K562 (cell line): Measurements from ENCODE around the gene PRR14. TPM values are rescaled to one million over a fixed set of nuclear protein-coding genes. Genes with fewer than 3 reads are reported as not detected.

ENCODE experiments used
- EWSR1 ChIP-seq: fragments of 450-650 bp; IDR thresholded peaks from 2 replicates; pipeline ENCODE4 v1.6.1; 2018; ENCODE audit warnings: borderline replicate concordance, mild to moderate bottlenecking, low read depth, moderate library complexity; ENCODE audit not compliant: partially characterized antibody
- FOXP1 ChIP-seq: sonication (generic); formaldehyde crosslinking; IDR thresholded peaks from 2 replicates; pipeline ENCODE4 v1.8.0; 2022; ENCODE audit warnings: mild to moderate bottlenecking, missing genetic modification reagents
- GABPB2 ChIP-seq: fragments of 250-450 bp; sonication (Bioruptor Pico); conservative IDR thresholded peaks from 2 replicates; pipeline ENCODE4 v1.5.1; 2021; ENCODE audit warnings: mild to moderate bottlenecking
- HDAC1 ChIP-seq, 2 experiments: fragments of 450-650 bp; IDR thresholded peaks; 2 replicates each; pipeline ENCODE4 v1.6.1; 2016 to 2017; ENCODE audit warnings: inconsistent platforms in 1 of 2, mild to moderate bottlenecking in 1 of 2, moderate library complexity in 1 of 2
- KLF13 ChIP-seq: fragments of 450-650 bp; IDR thresholded peaks from 2 replicates; pipeline ENCODE4 v1.6.1; 2016; ENCODE audit warnings: missing genetic modification characterization, low read depth, mild to moderate bottlenecking, missing compliant biosample characterization, moderate library complexity, borderline replicate concordance
- MAFK ChIP-seq: IDR thresholded peaks from 2 replicates; pipeline ENCODE4 v1.6.1; 2011; ENCODE audit warnings: low read length, improper control_type of control experiment
- MAZ ChIP-seq, 2 experiments: fragments of 450-650 bp in 1 of 2; sonication (generic) in 1 of 2; formaldehyde crosslinking; IDR thresholded peaks in 1 of 2; conservative IDR thresholded peaks in 1 of 2; 2 replicates each; pipeline versions ENCODE4 v1.4.0 to v1.5.0; 2020; ENCODE audit warnings: mild to moderate bottlenecking in 1 of 2, missing genetic modification reagents in 1 of 2
- MCM3 ChIP-seq: fragments of 450-650 bp; IDR thresholded peaks from 2 replicates; pipeline ENCODE4 v1.6.1; 2016
- MCM5 ChIP-seq: fragments of 450-650 bp; IDR thresholded peaks from 2 replicates; pipeline ENCODE4 v1.6.1; 2016; ENCODE audit warnings: low read depth
- MYBL2 ChIP-seq, 2 experiments: fragments of 450-650 bp in 1 of 2; sonication (generic) in 1 of 2; formaldehyde crosslinking in 1 of 2; IDR thresholded peaks; 2 replicates each; pipeline versions ENCODE4 v1.6.1 to v1.8.1; 2017 to 2022; ENCODE audit warnings: borderline replicate concordance in 1 of 2, inconsistent platforms in 1 of 2, low read depth in 1 of 2, mild to moderate bottlenecking in 1 of 2, missing genetic modification reagents in 1 of 2, moderate library complexity in 1 of 2
- NFIC ChIP-seq: fragments of 450-650 bp; IDR thresholded peaks from 2 replicates; pipeline ENCODE4 v1.6.1; 2017; ENCODE audit warnings: mild to moderate bottlenecking, inconsistent platforms
- TAL1 ChIP-seq: fragments of 450-650 bp; IDR thresholded peaks from 2 replicates; pipeline ENCODE4 v1.6.1; 2016; ENCODE audit warnings: mild to moderate bottlenecking
- TRIM24 ChIP-seq, 2 experiments: fragments of 450-650 bp; IDR thresholded peaks; 2 replicates each; pipeline ENCODE4 v1.6.1; 2016
- ZNF121 ChIP-seq: sonication (generic); formaldehyde crosslinking; conservative IDR thresholded peaks from 2 replicates; pipeline ENCODE4 v1.8.0; 2022; ENCODE audit warnings: missing genetic modification reagents
- ZNF239 ChIP-seq: fragments of 250-450 bp; sonication (Bioruptor Pico); IDR thresholded peaks from 2 replicates; pipeline ENCODE4 v1.4.0; 2020; ENCODE audit warnings: mild to moderate bottlenecking
- polyA plus RNA-seq, 8 experiments: library from polyadenylated mRNA; depleted of rRNA in 4 of 8; stranded (reverse) in 5 of 8; unstranded in 3 of 8; fragments of >200 nt; fragmentation: Nextera tagmentation in 2 of 8; fragmentation: Illumina TruSeq in 1 of 8; extraction: Ambion mirVana in 2 of 8; extraction: Trizol in 1 of 8; gene quantifications; 2 replicates each; pipeline versions ENCODE4 v1.2.1 to v1.2.3, GENCODE V29; 2011 to 2014; ENCODE audit warnings: inconsistent platforms in 1 of 8, missing spikeins in 1 of 8
- total RNA-seq, 7 experiments: library from RNA; depleted of rRNA in 6 of 7; stranded (reverse); fragments of >200 nt in 6 of 7; fragmentation: Illumina TruSeq in 2 of 7; extraction: Trizol in 2 of 7; gene quantifications; 2 replicates each; pipeline versions ENCODE4 v1.2.1 to v1.2.3, GENCODE V29; 2011 to 2021; ENCODE audit warnings: low replicate concordance in 1 of 7
- TF ChIP-seq, protein P1 (sequence below): fragments of 450-650 bp; formaldehyde crosslinking; IDR thresholded peaks from 2 replicates; pipeline ENCODE4 v1.4.0; 2022; ENCODE audit warnings: missing genetic modification characterization
- TF ChIP-seq, protein P2 (sequence below): sonication (generic); formaldehyde crosslinking; IDR thresholded peaks from 2 replicates; pipeline ENCODE4 v1.8.1; 2023; ENCODE audit warnings: mild to moderate bottlenecking, missing genetic modification reagents
- TF ChIP-seq, protein P3 (sequence below): fragments of 450-650 bp; IDR thresholded peaks from 2 replicates; pipeline ENCODE4 v1.6.1; 2017; ENCODE audit warnings: mild to moderate bottlenecking, moderate library complexity
- TF ChIP-seq, protein P4 (sequence below): fragments of 450-650 bp; formaldehyde crosslinking; IDR thresholded peaks from 2 replicates; pipeline ENCODE4 v1.4.0; 2022; ENCODE audit warnings: mild to moderate bottlenecking, moderate library complexity
- TF ChIP-seq, protein P5 (sequence below): fragments of 450-650 bp; IDR thresholded peaks from 2 replicates; pipeline ENCODE4 v1.6.1; 2017; ENCODE audit warnings: antibody characterized with exemption

The PRR14 gene
- total and polyA plus RNA-seq, 9 of the 15 experiments (the other 6 are each of a cell fraction or from before 2014, with no cell fraction given), result 2.2 to 63.1 (median 11.5) TPM

DNA sequence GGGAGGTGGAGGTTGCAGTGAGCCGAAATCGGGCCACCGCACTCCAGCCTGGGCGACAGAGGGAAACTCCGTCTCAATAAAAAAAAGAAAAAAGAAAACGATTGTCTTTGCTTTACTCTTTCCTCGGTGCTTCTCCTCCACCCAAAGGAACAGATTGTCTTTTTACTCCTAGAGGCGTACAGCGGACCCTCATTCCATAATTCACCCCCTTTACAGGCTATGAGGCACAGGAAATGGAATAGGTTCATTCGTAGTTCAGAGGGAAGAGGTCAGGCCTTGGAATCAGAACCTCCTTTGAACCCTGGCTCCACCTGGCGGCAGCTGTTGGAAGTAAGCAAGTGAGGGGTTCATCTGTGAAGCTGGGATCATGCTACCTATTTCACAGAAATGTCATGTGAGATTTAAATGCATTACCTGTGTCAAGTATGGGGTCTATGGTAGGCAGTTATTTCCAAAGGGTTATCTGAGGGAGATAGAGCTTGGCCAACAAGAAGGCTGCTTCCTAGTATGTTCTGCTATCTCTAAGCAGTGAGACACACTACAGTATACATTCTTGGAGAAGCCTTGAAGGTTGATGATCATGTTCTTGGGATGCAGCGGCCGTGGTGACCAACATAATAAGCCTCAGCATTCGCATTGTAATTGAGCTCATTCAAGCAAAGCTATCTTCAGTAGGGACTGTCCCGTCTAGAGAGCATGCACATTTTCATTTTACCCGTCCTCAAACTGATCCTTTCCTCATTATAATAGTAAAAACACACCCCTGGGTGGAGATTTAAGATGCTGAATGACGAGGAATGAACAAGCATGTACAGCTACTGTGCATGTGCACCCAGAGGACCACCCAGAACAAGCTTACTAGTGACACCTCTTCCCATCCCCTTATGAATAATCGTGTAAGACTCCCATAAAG lies 21.9 kb upstream of the PRR14 start (continued):
- TF ChIP-seq MAZ (CRISPR knock-in tag; conservative IDR thresholded peaks at IDR 0.05 in 1 of 2, IDR thresholded peaks at IDR 0.05 in 1 of 2) (peak in 1 of 2 experiments; percentile 55; a peak in 1 of 4 replicates), MYBL2 (IDR thresholded peaks at IDR 0.05; ENCODE audit: low read depth) (no peak), MYBL2 (CRISPR knock-in tag; IDR thresholded peaks at IDR 0.05; ENCODE audit: borderline replicate concordance) (no peak), ZNF239 (CRISPR knock-in tag) (no peak), MAFK (no peak), ZNF121 (CRISPR knock-in tag) (no peak), GABPB2 (CRISPR knock-in tag) (no peak), KLF13 (tag) (no peak), TAL1 (no peak; the same call in 1 of the 2 replicates), NFIC (no peak; the same call in 1 of the 2 replicates), FOXP1 (CRISPR knock-in tag) (no peak), EWSR1 (no peak), HDAC1 (IDR thresholded peaks at IDR 0.05) (no peak), MCM3 (no peak), TRIM24 (IDR thresholded peaks at IDR 0.05) (no peak), MCM5 (no peak)
- TF ChIP-seq, protein P1, sequence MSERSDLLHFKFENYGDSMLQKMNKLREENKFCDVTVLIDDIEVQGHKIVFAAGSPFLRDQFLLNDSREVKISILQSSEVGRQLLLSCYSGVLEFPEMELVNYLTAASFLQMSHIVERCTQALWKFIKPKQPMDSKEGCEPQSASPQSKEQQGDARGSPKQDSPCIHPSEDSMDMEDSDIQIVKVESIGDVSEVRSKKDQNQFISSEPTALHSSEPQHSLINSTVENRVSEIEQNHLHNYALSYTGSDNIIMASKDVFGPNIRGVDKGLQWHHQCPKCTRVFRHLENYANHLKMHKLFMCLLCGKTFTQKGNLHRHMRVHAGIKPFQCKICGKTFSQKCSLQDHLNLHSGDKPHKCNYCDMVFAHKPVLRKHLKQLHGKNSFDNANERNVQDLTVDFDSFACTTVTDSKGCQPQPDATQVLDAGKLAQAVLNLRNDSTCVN (CRISPR knock-in tag), result no peak
- TF ChIP-seq, protein P2, sequence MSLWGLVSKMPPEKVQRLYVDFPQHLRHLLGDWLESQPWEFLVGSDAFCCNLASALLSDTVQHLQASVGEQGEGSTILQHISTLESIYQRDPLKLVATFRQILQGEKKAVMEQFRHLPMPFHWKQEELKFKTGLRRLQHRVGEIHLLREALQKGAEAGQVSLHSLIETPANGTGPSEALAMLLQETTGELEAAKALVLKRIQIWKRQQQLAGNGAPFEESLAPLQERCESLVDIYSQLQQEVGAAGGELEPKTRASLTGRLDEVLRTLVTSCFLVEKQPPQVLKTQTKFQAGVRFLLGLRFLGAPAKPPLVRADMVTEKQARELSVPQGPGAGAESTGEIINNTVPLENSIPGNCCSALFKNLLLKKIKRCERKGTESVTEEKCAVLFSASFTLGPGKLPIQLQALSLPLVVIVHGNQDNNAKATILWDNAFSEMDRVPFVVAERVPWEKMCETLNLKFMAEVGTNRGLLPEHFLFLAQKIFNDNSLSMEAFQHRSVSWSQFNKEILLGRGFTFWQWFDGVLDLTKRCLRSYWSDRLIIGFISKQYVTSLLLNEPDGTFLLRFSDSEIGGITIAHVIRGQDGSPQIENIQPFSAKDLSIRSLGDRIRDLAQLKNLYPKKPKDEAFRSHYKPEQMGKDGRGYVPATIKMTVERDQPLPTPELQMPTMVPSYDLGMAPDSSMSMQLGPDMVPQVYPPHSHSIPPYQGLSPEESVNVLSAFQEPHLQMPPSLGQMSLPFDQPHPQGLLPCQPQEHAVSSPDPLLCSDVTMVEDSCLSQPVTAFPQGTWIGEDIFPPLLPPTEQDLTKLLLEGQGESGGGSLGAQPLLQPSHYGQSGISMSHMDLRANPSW (CRISPR knock-in tag), result no peak
- TF ChIP-seq, protein P3, sequence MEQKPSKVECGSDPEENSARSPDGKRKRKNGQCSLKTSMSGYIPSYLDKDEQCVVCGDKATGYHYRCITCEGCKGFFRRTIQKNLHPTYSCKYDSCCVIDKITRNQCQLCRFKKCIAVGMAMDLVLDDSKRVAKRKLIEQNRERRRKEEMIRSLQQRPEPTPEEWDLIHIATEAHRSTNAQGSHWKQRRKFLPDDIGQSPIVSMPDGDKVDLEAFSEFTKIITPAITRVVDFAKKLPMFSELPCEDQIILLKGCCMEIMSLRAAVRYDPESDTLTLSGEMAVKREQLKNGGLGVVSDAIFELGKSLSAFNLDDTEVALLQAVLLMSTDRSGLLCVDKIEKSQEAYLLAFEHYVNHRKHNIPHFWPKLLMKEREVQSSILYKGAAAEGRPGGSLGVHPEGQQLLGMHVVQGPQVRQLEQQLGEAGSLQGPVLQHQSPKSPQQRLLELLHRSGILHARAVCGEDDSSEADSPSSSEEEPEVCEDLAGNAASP, result no peak
- TF ChIP-seq, protein P4, sequence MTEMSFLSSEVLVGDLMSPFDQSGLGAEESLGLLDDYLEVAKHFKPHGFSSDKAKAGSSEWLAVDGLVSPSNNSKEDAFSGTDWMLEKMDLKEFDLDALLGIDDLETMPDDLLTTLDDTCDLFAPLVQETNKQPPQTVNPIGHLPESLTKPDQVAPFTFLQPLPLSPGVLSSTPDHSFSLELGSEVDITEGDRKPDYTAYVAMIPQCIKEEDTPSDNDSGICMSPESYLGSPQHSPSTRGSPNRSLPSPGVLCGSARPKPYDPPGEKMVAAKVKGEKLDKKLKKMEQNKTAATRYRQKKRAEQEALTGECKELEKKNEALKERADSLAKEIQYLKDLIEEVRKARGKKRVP, result no peak
- TF ChIP-seq, protein P5, sequence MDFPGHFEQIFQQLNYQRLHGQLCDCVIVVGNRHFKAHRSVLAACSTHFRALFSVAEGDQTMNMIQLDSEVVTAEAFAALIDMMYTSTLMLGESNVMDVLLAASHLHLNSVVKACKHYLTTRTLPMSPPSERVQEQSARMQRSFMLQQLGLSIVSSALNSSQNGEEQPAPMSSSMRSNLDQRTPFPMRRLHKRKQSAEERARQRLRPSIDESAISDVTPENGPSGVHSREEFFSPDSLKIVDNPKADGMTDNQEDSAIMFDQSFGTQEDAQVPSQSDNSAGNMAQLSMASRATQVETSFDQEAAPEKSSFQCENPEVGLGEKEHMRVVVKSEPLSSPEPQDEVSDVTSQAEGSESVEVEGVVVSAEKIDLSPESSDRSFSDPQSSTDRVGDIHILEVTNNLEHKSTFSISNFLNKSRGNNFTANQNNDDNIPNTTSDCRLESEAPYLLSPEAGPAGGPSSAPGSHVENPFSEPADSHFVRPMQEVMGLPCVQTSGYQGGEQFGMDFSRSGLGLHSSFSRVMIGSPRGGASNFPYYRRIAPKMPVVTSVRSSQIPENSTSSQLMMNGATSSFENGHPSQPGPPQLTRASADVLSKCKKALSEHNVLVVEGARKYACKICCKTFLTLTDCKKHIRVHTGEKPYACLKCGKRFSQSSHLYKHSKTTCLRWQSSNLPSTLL, result no peak
